Right kidney (tissue), 9 donors: Measurements from ENCODE around the gene GALNT17.

Source experiments
- DNase-seq: peaks from one replicate; pipeline ENCODE4 v3.0.0-alpha.2; 2016
- long read RNA-seq, 8 donors: transcript quantifications; one replicate each; lab custom pipeline, GENCODE V29; 2026

The GALNT17 gene
- long read RNA-seq, donor 1, result 0 reads
- long read RNA-seq, donor 2, result 0 reads
- long read RNA-seq, donor 3, result 0 reads
- long read RNA-seq, donor 4, partial matches to known transcripts, result 0 of 1 reads
- long read RNA-seq, donor 4, other reads (novel, unspliced or antisense), result 0 of 1 reads
- long read RNA-seq, donor 5, result 0 reads
- long read RNA-seq, donor 6, result 0 reads
- long read RNA-seq, donor 7, result 0 reads
- long read RNA-seq, donor 8, result 0 reads

DNA sequence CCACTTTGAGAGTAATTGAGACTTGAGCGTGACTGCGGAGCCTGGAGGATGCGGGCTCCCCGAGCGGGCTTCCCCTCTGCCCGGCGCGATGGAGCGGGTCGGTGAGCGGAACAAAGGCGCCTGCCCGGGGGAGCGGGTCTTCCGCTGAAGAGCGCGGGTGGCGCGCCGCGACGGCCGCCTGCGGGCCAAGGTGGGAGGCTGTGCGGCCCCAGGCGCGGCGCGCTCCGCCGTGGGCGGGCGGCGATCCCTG lies at the start of gene GALNT17:
GALNT17 (plus strand) TSS at position 18 of the 250 bp plus-strand sequence.
- DNase-seq, result no peak

GRCh38 chr7:71095266-71095860 lies 36.6 kb upstream of the GALNT17 start:
- no peak for DNase-seq

DNA sequence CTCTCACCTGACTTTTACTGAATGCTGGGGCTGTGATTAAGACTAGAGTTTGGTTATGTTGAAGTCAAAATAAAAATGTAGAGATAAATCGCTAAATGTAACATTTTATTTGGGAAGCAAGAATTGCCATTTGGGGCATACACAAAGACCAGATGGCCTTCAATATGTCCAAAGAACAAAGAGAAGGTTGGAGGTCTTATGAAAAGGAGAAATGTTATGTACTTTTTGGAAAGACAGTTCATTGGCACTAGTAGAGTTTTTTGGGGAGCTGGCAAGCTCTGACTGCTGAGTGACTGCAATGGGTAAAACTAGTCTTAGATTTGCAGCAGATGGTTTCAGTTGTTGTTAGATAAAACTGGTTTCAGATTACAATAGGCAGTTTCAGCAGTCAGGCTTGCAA lies 35.6 kb upstream of the GALNT17 start:
- no peak for DNase-seq

GRCh38 chr7:71106226-71106625 lies 25.7 kb upstream of the GALNT17 start:
- DNase-seq, result no peak

- no peak for DNase-seq
Measured at GRCh38 chr7:71112436-71112835, 19.5 kb upstream of the GALNT17 start.

DNA sequence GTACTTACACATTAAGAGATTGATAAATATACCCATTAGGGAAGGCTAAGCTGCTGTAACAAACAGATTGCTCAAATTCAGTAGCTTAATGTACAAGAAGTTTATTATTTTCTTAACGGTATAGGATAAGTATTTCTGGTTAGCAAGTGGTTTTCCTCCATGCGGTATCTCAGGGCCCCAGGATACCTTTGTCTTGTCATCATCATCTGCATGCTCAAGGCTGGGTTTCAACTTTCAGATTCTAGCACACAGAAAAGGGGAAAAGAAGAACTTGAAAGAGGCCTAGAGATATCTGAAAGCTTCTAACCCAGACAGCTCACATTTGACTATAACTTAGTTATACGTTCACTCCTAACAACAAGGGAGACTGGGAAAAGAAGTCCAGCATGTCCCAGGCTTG lies 11.8 kb upstream of the GALNT17 start:
- DNase-seq, result no peak

DNA sequence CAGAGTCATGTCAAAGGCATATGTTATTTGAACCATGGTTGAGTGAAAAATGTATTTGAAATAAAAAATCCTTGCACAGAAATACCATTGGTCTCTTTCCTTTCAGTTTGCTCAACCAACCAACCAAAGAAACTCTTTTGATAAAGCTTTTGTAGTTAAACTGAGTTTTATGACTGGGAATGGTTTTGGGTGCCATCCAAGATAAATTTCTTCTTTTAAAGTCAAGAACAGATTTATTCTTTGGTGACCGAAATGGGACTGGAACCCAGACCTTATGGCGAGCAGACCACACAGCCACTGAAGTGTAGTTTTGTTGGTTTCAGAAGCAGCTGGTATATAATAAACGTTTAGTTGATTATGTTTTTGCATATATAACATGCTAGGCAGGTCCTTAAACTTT lies 2.8 kb upstream of the GALNT17 start:
- DNase-seq, result peak; percentile 4

- DNase-seq, result no peak
Measured at GRCh38 chr7:71130031-71130679, 1.8 kb upstream of the GALNT17 start.

DNA sequence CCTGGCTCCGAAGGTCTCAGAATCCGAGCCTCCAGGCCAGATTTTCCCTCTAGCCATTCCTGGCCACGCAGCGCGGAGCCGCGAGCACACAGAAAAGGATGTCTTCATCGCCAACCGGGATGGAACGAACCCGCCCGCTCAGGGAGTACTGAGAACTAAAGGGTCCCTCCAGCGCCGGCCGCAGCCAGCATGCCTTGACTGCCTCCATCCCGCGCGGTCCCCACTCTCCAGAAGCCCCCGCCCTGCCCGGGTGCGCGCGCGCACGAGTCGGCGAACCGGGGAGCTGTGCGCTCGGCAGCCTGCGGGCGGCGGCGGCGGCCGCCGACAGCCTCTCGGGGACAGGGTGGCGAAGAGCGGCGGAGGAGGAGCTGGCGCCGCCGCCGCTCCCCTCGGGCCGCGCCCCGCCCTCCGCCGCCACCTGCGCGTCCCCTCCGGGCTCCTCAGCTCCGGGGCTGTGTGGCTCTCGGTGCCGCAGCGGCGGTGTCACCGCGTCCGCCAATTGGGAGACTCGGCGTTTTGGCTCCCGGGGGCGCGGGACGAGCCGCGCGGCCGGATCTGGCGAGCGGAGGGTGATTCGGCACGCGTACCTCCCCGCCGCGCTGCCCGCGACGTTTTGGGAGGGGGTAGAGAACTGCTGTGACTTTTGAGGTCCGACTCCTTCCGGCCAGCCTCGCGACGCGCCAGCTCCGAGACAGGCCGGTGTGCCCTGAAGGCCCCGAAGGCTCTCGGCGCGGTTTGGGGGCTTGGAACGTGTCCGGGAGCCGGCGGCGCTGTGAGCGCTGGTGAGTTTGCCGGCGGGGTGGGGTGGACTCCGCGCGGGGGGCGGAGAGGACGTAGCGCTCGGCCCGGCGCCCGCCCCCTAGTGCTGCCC lies 453 bp upstream of the GALNT17 start:
- DNase-seq, result peak; percentile 90

DNA sequence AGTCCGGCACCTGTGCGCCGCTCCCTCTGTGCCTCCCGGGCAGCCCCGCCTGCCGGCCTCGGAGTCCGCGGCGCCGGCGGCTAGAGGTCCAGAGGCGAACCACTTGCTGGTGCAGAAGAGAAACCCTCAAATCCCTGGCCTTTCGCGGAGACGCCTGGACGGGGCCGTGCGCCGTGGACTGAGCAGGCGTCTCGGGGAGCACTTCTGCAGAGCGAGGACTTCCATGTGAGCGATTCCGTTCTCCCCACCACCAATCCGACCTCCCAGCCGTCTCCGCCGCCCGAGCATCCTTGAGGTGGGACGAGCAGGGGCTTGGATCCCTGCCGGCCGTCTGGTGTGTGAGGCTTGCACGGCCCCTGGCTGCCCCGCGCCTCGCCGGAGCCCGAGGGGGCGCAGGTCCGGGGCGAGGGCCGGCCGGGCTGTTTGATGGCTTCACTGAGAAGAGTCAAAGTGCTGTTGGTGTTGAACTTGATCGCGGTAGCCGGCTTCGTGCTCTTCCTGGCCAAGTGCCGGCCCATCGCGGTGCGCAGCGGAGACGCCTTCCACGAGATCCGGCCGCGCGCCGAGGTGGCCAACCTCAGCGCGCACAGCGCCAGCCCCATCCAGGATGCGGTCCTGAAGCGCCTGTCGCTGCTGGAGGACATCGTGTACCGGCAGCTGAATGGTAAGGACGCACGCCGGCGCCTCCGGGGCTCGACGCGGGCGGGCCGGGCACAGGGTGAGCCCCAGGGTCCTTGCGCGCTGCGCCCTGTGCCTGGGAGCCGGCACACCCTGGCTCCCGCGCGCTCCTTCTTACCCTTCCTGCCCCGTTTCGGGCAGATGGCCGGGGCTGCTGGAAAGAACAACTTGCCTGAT lies 660 bp downstream of the GALNT17 start:
- DNase-seq, result peak; percentile 84

GRCh38 chr7:71133232-71133622 lies 1.3 kb downstream of the GALNT17 start:
- DNase-seq, result no peak

DNA sequence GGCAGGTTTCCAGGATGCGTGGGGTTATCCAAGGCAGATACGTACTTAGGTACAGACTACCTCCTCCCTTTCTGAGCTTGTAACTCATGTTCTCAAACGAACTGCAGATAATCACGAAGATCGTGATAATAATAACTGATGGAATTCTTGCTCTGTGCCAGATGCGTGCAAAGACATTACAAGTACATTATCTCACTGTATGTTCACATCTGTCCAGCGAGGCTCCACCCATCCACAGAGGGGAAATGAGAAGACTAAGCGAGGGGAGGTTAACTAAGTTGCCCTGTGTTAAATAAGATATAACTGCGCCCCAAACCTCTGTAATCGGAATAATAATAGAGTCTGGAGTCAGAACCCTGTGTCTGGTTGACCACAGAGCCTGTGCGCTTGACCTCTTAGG lies 1.9 kb downstream of the GALNT17 start:
- DNase-seq, result no peak

GRCh38 chr7:71135116-71135515 lies 3.2 kb downstream of the GALNT17 start:
- DNase-seq, result no peak

- no peak for DNase-seq
Measured at GRCh38 chr7:71135663-71136062, 3.7 kb downstream of the GALNT17 start.

DNA sequence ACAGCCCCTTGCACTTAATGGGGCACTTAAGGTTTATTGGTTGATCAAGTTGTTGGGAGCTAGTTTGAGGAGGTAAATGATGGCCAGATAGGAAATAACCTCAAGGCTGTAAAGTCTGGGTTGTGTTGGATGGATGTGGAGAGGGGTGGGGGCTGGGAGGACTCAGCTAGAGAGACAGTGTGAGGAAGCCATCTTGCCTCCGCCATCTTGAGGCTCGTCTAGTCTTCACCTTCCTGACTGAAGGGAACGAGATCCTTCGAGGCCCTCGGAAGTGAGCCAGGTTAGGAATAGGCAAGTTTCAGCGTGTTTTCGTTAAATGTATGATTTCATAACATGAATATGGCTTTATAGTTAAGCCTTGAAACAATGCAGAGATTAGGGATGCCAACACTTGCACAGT lies 5.5 kb downstream of the GALNT17 start:
- DNase-seq, result no peak

DNA sequence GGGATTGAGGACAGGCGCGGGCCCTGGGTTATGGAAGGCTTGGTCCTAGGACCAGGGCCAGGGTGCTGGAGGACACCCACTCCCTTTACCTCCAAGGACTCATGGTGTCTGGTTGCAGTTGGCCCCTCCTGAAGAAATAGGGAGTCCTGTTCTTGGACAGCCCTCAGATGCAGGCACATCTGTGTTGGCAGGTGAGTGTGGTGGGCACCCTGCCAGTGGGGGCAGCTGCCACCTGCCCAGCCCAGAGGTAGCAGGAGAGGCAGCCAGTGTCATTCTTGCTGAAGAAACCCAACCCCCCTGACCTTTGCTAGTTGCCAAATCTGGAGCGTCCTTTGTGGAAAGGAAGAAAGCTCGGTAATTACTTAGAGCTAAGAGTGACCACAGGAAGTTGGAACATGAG lies 8.3 kb downstream of the GALNT17 start:
- DNase-seq, result peak; percentile 4

DNA sequence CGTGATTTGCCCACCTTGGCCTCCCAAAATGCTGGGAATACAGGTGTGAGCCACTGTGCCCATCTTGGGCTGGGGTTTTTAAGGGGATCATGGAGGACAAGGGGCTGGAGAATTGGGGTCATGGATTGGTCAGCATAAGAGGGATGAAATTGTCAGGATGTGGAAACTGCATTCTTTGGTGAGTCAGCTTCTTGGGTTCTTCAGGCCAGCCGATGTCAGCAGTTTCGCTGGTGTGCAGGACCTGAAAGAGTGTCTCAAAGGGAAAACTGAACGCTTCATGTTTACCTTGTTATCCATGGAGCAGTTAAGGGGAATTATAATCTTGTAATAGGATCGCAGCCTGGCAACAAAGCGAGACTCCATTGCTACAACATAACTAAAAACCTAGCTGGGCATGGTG lies 13.0 kb downstream of the GALNT17 start:
- DNase-seq, result no peak

- peak; percentile 39 for DNase-seq
Measured at GRCh38 chr7:71145906-71146901, 14.3 kb downstream of the GALNT17 start.

DNA sequence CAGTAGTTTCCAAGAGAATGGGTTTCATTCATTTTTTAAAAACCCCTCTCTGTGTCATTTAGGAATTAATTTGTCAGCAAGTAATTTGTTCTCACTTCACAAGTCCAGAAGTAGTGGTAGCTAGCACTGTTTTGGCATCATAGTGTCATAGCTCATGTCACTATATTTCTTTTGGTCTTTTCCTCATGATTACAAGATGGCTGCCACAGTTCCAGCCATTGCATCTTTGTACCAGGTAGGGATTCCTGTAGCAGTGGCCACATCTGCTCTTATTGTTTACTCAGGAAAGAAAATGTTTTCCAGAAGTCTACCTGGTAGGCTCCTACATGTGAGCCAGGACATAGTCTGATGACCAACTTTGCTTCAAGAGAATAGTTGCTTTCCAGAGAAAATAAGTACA lies 16.2 kb downstream of the GALNT17 start:
- DNase-seq, result no peak

DNA sequence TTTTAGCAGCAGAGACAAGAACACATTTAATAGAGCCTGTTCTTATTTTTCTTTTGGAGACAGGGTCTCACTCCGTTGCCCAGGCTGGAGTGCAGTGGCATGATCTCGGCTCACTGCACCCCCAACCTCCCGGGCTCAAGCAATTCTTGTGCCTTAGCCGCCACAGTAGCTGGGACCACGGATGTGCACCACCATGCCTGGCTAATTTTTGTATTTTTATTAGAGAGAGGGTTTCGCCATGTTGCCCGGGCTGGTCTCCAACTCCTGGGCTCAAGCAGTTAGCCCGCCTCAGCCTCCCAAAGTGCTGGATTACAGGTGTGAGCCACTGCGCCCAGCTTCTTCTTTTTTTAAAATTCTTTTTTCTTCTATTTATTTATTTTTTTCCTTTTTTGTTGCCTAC lies 23.3 kb downstream of the GALNT17 start:
- no peak for DNase-seq

GRCh38 chr7:71157757-71158156 lies 25.8 kb downstream of the GALNT17 start:
- DNase-seq, result no peak
